Suppressor macrophage treated with lipopolysaccharide for 1 hour (primary cell): ENCODE data around the gene PNLDC1.
A peak's percentile ranks its signal among the peaks of the same experiment; 100 is the strongest.

ENCODE experiments used
- DNase-seq, 3 donors: peaks; one replicate each; pipeline ENCODE4 v3.0.0-alpha.2; 2020 to 2022

PNLDC1 gene, protein sequence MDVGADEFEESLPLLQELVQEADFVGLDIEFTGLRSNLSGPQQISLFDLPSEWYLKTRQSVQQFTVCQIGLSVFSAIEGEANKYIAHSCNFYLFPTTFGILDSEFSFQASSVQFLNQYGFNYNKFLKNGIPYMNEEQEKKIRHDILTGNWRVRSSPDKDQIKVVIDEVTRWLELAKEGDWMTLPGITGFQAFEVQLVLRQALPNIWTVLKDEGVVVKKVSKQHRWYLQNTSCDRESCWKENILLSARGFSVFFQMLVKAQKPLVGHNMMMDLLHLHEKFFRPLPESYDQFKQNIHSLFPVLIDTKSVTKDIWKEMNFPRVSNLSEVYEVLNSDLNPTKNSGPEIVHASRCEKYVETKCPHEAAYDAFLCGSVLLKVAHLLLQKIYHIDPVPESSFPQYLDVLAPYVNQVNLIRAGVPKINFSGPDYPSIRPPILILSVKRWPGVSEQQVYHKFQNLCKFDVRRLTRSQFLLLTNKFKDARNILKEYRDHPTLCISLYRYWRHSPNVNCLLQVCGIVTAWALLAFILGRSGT

DNA sequence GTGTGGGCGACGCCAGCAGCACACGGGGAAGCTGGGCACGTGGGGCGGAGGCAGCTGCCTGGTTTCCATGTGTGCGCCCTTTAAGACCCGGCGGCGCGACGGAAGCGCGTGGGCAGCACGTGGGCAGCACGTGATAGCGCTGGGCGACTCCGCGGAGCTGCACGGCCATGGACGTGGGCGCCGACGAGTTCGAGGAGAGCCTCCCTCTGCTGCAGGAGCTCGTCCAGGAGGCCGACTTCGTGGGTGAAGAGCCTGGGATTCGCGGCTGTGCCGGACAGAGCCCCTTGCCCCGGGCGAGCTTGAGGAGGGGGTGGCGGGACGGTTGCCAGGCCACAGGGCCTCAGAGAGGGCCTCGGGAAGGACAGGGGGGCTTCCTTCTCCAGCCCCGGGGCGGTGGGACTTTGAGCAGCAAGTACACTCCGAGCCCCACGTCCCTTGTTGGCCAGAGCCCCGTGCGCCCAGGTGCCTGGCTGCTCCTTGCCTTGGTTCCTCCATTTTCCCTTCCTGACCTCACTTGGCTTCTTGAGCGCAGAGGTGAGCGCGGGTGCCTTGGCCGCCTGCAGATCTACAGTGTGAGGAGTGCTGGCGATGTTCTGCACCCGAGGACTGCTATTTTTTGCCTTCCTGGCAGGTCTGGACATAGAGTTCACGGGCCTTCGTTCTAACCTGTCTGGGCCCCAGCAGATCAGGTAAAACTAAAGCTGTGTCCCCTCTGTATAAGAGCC is at the start of gene PNLDC1:
Gene PNLDC1 (plus strand): TSS at position 136 of the 725 bp plus-strand sequence. CDS start 32 bp downstream, at position 168.
- DNase-seq = no peak

- no peak for DNase-seq
These were observed 48.6 kb upstream of the PNLDC1 start for GRCh38 chr6:159751448-159751847.

DNA sequence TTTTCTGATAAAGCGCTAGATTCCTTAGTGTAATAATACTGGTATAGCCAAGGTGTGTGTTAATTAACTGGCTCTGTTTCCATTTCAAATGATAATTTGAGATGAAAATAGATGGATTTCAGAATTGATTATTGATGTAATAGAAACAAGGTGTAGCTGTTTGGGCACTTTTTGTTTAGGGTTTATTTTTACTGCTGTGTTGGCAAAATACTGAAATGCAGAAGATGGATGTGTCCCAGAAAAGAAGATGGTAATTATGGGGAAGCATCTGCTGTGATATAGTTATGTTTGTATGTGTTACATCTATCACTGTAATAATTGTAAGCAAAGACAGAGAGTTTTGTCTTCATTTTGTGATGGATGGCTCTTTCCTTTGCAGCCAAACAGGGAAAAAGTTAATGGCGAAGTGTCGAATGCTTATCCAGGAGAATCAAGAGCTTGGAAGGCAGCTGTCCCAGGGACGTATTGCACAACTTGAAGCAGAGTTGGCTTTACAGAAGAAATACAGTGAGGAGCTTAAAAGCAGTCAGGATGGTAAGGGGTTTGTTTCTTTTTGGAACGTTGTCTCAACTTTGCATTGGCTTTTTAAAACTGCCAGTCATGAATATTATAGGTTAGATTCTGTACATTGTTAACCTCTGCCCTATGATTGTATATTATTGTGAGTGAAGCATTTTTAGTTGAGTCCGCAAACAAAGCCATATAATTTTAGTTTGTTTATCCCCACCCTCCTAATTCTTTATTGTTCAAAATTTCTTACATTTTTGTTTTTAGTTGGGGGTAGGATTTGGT is 46.8 kb upstream of the PNLDC1 start:
- no peak for DNase-seq

- DNase-seq = no peak
These were observed 45.7 kb upstream of the PNLDC1 start for GRCh38 chr6:159754401-159754800.

GRCh38 chr6:159754959-159755914 is 44.8 kb upstream of the PNLDC1 start:
- DNase-seq = no peak

- no peak for DNase-seq
These were observed 43.6 kb upstream of the PNLDC1 start for GRCh38 chr6:159756508-159756907.

DNA sequence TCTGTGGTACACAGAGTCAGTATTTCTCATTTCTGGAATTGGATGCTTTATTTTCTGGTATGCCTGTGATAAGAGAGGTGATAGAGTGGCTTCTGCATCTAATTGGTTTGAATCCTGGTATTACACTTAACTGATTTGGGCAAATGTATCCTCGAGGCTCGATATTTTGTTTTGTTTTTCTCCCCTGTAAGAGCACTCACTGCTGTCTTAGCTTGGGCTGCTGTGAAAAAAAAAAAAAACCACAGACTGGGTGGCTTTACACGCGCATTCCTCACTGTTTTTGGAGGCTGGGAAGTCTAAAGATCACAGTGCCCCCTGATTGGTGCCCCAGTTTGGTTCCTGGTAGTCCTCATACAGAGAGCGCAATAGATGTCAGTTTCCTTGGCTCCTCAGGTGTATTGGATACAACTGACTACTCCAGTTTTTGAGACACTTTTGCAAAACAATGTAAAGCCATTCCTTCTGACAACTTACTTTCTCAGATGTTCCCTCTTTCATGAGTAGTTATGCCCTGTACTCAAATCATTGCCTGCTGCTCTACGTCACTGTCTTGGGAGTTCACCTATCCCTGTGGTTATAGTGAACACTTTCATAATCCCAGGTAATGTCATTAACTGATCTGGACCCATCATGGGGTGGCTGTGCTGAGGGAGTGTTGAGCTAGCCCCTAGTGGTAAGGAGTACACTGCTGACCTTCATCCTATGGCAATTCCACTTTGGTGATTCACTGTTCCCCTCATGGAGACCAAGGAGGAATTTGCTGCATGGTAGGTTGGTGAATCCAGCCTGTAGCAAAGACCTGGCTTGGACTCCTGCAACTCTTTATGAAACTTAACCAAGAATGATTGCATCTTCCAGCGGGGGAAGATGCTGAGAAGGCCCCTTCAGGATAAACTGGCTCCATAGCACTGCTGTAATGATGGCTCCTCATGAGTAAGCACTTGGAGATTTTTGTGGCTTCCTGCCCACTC is 41.8 kb upstream of the PNLDC1 start:
- peak; percentile 24 to 63 (median 56) for DNase-seq

- peak in 1 of 3 donors; percentile 47 for DNase-seq
These were observed 40.4 kb upstream of the PNLDC1 start for GRCh38 chr6:159759645-159760044.

DNA sequence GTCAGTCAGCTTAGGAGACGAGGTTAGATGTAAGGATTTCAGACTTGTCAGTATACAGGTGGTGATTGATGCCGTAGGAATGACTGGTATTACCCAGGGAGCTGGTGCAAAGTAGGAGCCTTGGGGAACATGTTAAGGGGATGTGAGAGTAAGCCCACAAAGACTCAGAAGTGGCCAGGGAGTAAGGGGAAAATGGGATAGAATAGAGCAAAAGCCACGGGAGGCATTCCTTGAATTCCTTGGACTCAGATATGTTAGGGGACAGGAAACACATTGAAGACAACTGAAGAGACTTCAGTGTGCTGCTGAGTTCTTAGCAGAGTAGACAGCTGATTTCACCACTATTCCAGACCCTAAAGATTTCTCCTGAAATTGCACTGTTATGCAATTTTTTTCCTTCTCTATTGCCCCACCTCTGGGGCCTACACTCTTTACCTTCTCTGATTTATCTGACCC is 39.4 kb upstream of the PNLDC1 start:
- peak in 2 of 3 donors; percentile 19 to 42 for DNase-seq

DNA sequence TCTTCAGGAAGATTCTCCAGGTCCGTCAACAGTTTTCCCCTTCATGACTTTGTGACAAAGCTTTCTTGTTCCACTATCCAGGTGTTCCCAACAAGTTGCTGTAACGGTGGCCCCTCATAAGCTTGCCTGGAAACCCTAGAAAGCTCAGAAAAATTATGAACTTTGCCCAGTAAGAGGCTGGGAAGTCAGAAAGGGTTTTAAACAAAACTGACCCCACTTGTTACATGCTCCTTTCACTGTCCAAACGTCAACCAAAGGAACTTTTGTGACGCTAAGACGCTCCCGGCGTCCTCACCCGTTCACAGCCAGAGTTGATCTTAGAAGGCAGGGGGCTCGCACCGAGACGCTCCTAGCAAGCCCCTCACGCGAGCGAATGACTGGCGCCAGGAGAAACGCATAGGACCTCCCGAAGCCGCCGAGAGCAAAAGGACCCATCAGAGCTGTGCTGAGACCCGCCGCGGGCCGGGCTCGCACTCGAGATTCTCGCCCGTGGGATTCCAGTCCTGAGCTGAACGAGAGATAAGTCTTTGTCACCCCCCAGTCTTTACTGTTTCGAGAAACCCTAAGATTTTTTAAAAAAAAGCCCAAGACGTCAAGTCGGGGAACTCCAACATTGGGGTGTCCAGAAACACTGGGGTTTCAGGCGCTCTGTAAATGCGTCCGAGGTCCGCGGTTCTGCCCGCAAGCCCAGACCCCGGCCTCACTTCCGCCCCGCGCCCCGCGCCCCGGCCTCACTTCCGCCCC is 38.8 kb upstream of the PNLDC1 start:
- no peak for DNase-seq

- peak; percentile 94 to 96 (median 94) for DNase-seq
These were observed 38.0 kb upstream of the PNLDC1 start, which contains the start of gene ACAT2 for GRCh38 chr6:159761873-159762680. TSS of gene ACAT2 (plus strand) at chr6:159762045. CDS start at chr6:159762088, 43 bp downstream.

- DNase-seq = peak; percentile 68 to 77 (median 70)
These were observed 37.3 kb upstream of the PNLDC1 start for GRCh38 chr6:159762681-159763293.

GRCh38 chr6:159766906-159767305 is 33.2 kb upstream of the PNLDC1 start:
- DNase-seq = peak; percentile 50 to 56 (median 55)

- no peak for DNase-seq
These were observed 30.6 kb upstream of the PNLDC1 start for GRCh38 chr6:159769470-159769869.

DNA sequence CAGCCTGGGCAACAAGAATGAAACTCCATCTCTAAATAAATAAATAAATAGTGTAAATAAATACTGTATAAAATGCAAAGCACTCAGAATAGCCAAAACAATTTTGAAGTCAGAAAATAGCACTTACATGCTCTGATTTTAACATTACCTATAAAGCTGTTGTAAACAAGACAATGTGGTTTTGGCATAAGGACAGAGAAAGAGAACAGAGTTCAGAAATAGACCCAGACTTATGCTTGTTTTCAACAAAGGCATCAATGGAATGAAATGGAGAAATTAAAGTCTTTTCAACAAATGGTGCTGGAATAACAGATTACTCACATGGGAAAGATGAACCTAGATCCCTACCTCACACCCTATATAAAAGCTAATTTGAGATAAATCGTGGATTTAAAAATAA is 27.9 kb upstream of the PNLDC1 start:
- no peak for DNase-seq

DNA sequence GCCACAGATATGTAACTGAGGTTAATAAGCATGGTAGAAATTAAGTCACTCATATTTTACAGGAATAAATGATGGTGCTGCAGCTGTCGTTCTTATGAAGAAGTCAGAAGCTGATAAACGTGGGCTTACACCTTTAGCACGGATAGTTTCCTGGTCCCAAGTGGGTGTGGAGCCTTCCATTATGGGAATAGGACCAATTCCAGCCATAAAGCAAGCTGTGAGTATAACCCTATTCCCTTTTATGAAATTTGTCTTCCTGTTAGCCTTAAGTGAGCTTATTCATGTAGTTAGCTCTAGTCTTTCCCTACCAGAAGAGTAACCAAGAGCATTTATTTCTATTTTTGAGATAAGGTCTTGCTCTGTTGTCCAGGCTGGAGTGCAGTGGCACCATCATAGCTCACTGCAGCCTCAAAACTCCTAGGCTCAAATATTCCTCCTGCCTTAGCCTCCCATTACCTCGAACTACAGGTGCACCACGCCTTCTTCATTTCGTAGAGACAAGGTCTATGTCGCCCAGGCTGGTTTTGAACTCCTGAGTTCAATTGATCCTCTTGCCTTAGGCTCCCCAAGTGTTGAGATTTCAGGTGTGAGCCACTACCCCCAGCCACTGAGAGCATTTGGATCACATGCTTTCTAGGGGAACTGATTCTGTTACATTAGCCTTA is 22.7 kb upstream of the PNLDC1 start:
- DNase-seq = peak in 1 of 3 donors; percentile 6

GRCh38 chr6:159778131-159778530 is 21.9 kb upstream of the PNLDC1 start:
- peak in 1 of 3 donors; percentile 2 for DNase-seq
